Osteoblast (primary cell): ENCODE measurements around the gene FEZF1. TPM values are rescaled to one million over a fixed set of nuclear protein-coding genes. Genes with fewer than 3 reads are reported as not detected.

Experiments
- DNase-seq: peaks from one replicate; pipeline ENCODE4 v3.0.0; 2011; ENCODE audit warnings: low spot score, mixed read lengths; ENCODE audit not compliant: insufficient read length; ENCODE audit errors: missing footprints
- H2AFZ ChIP-seq: 2 replicates; pipeline ENCODE4 v1.6.0; 2011; ENCODE audit warnings: mild to moderate bottlenecking, low read length
- H3K27ac ChIP-seq: 2 replicates; pipeline ENCODE4 v1.5.1; 2011; ENCODE audit warnings: mild to moderate bottlenecking, low read depth, low read length, moderate library complexity
- H3K27me3 ChIP-seq: 2 replicates; pipeline ENCODE4 v1.6.0; 2012; ENCODE audit warnings: mild to moderate bottlenecking, control low read depth, inconsistent platforms, low read length, moderate library complexity; ENCODE audit not compliant: insufficient read depth
- H3K36me3 ChIP-seq: 2 replicates; pipeline ENCODE4 v1.5.1; 2011; ENCODE audit warnings: mild to moderate bottlenecking, low read length, control low read depth, moderate library complexity; ENCODE audit not compliant: insufficient read depth
- H3K4me1 ChIP-seq: 2 replicates; pipeline ENCODE4 v1.5.1; 2011; ENCODE audit warnings: mild to moderate bottlenecking, low read length, control low read depth, moderate library complexity; ENCODE audit not compliant: insufficient read depth
- H3K4me2 ChIP-seq: 2 replicates; pipeline ENCODE4 v1.6.0; 2011; ENCODE audit warnings: mild to moderate bottlenecking, low read length; ENCODE audit not compliant: insufficient read depth
- H3K4me3 ChIP-seq: fragments of 200-600 bp; sonication (generic); 3 replicates; pipeline ENCODE4 v1.5.1; 2012; ENCODE audit warnings: mild to moderate bottlenecking, low read length, inconsistent platforms; ENCODE audit not compliant: insufficient read depth
- H3K79me2 ChIP-seq: 2 replicates; pipeline ENCODE4 v1.6.0; 2012; ENCODE audit warnings: mild to moderate bottlenecking, low read length, control low read depth, inconsistent platforms; ENCODE audit not compliant: insufficient read depth
- H3K9me3 ChIP-seq: 2 replicates; pipeline ENCODE4 v1.5.1; 2011; ENCODE audit warnings: low read depth, low read length, control low read depth
- H4K20me1 ChIP-seq: 2 replicates; pipeline ENCODE4 v1.6.0; 2012; ENCODE audit warnings: mild to moderate bottlenecking, low read length, control low read depth; ENCODE audit not compliant: insufficient read depth
- CTCF ChIP-seq: IDR thresholded peaks from 2 replicates; pipeline ENCODE4 v1.5.1; 2011; ENCODE audit warnings: mild to moderate bottlenecking, low read depth, low read length, moderate library complexity; ENCODE audit errors: extremely low read depth
- total RNA-seq: library from RNA; depleted of rRNA; stranded (reverse); fragments of >200 nt; gene quantifications from 2 replicates; pipeline ENCODE4 v1.2.3, GENCODE V29; 2012

FEZF1 gene
- total RNA-seq, 1 donor = not detected

- Histone ChIP-seq H3K4me3 (no peak overlapping the region), H3K79me2 (no peaks in the 10 kb centered on the region), H3K36me3 (no peaks in the 10 kb centered on the region), H2AFZ (no peak overlapping the region), H3K27me3 (no peaks in the 10 kb centered on the region), H3K9me3 (no peaks in the 10 kb centered on the region), H4K20me1 (no peaks in the 10 kb centered on the region), H3K4me1 (no peaks in the 10 kb centered on the region), H3K27ac (no peak overlapping the region), H3K4me2 (no peak overlapping the region)
- DNase-seq = no peak
- TF ChIP-seq CTCF = no peak
Observed at GRCh38 chr7:122261442-122261841, 43.1 kb downstream of the FEZF1 start.

- no peak for DNase-seq
- Histone ChIP-seq H4K20me1 (no peaks in the 10 kb centered on the region), H3K27me3 (no peaks in the 10 kb centered on the region), H3K4me2 (no peak overlapping the region), H3K9me3 (no peaks in the 10 kb centered on the region), H3K27ac (no peak overlapping the region), H3K36me3 (no peaks in the 10 kb centered on the region), H3K4me3 (no peak overlapping the region), H3K79me2 (no peaks in the 10 kb centered on the region), H2AFZ (no peak overlapping the region), H3K4me1 (no peaks in the 10 kb centered on the region)
- no peak for TF ChIP-seq CTCF
Observed at GRCh38 chr7:122261016-122261415, 43.5 kb downstream of the FEZF1 start.

- Histone ChIP-seq H3K27me3 (no peaks in the 10 kb centered on the region), H3K4me2 (no peak overlapping the region), H2AFZ (no peak overlapping the region), H4K20me1 (no peaks in the 10 kb centered on the region), H3K27ac (no peak overlapping the region), H3K4me1 (no peaks in the 10 kb centered on the region), H3K79me2 (no peaks in the 10 kb centered on the region), H3K4me3 (no peak overlapping the region), H3K9me3 (no peaks in the 10 kb centered on the region), H3K36me3 (no peaks in the 10 kb centered on the region)
- DNase-seq = no peak
- no peak for TF ChIP-seq CTCF
Observed at GRCh38 chr7:122260336-122260735, 44.2 kb downstream of the FEZF1 start.

GRCh38 chr7:122258971-122259370, 45.6 kb downstream of the FEZF1 start:
- H3K4me3 ChIP-seq = no peak overlapping the region
- no peak overlapping the region for H3K4me2 ChIP-seq
- H3K27me3 ChIP-seq = no peaks in the 10 kb centered on the region
- no peaks in the 10 kb centered on the region for H3K79me2 ChIP-seq
- H3K27ac ChIP-seq = no peak overlapping the region
- H3K9me3 ChIP-seq = no peaks in the 10 kb centered on the region
- no peak overlapping the region for H2AFZ ChIP-seq
- H3K36me3 ChIP-seq = no peaks in the 10 kb centered on the region
- H3K4me1 ChIP-seq = no peaks in the 10 kb centered on the region
- no peak for TF ChIP-seq CTCF
- DNase-seq = no peak
- H4K20me1 ChIP-seq = no peaks in the 10 kb centered on the region
